Loucy (cell line): ENCODE results near the gene SPOP.

ENCODE experiments used
- EZH2phosphoT487 ChIP-seq: fragments of 200-600 bp; IDR thresholded peaks from 2 replicates; pipeline ENCODE4 v1.6.1; 2018; ENCODE audit warnings: antibody characterized with exemption, mild to moderate bottlenecking, moderate library complexity, borderline replicate concordance
- TF ChIP-seq, protein P1 (sequence below): fragments of 200-600 bp; sonication (generic); conservative IDR thresholded peaks from 2 replicates; pipeline ENCODE4 v1.5.1; 2014; ENCODE audit warnings: mild to moderate bottlenecking, antibody characterized with exemption, low read length

DNA sequence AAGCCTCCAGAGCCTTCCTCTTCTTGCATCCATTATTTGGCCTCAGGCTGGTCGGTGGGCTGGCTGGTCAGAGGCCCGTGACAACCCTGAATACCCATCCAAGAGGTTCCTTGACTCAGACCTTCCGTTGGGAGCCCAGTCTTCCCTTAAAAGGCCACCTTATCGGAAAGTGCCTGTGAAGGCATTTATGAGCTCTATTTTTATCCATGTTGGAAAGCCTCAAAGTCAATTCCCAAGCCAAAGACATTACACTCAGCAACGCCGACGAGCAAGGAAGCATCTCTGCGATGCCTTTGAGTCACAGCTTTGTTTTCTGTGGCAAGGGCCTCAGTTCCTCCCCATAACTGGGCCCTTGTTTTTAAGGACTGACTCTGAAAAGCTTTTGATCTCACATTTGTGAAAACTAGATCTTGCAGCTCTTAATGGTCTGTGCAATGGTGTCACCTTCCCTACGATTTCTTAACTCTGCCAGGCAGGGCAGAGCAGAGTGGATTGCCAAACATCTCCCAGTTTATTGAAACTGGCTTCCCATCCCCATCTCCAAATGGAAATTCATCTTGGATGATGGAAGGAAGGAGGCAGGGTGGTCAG, 13.3 kb upstream of the SPOP start:
- TF ChIP-seq, protein P1, sequence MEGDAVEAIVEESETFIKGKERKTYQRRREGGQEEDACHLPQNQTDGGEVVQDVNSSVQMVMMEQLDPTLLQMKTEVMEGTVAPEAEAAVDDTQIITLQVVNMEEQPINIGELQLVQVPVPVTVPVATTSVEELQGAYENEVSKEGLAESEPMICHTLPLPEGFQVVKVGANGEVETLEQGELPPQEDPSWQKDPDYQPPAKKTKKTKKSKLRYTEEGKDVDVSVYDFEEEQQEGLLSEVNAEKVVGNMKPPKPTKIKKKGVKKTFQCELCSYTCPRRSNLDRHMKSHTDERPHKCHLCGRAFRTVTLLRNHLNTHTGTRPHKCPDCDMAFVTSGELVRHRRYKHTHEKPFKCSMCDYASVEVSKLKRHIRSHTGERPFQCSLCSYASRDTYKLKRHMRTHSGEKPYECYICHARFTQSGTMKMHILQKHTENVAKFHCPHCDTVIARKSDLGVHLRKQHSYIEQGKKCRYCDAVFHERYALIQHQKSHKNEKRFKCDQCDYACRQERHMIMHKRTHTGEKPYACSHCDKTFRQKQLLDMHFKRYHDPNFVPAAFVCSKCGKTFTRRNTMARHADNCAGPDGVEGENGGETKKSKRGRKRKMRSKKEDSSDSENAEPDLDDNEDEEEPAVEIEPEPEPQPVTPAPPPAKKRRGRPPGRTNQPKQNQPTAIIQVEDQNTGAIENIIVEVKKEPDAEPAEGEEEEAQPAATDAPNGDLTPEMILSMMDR: no peak
- no peak for TF ChIP-seq EZH2phosphoT487
